ENCODE results near the gene PPP1R14D. TPM values are rescaled to one million over a fixed set of nuclear protein-coding genes. Genes with fewer than 3 reads are reported as not detected.
"Not testable (repeated sequence)": the region's sequence is repeated elsewhere in the genome, so short reads cannot be mapped to it uniquely, and the experiment has no call there.

The PPP1R14D gene
- total RNA-seq, 1 donor from 2014 or later: 1.3 TPM

DNA sequence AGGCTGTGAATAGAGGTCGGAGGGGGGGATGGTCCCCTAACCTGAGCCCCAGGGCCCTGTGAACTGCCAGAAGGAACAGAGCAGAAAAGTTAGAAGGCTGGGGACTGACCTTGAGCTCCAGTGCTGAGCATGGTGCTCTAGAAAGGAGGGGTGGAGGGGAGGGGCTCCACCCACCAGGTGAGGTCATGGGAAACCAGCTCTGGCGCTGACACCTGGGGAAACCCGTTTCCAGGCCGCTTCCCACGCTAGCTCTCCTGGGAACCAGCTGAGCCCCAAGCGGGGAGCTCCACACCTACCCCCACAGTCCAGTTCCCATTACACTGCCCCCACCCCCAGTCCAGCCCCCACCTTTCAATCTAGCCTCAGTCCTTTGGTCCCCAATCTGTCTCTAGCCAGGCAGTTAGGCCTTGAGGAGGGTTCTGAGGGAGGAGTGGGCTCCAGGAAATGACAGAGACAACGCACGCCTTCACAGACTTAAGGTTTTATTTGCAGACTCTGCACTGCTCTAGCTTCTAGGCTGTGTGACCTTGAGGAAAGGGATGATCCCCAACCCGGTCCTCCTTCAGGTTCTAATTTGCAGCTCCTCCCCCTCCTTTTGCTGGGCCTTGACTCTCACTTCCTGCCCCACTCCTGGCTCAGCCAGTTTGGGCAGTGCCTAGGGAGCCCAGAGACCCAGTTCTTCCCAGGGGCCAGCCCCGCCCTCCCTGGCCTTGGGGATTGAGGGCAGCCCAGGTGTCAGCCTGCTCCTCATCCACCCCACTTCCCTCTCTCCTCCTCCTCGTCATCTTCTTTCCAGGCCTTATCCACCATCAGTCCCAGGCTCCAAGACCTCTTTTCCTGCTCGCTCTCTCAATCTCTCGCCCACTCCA, 43.5 kb upstream of the PPP1R14D start:
- TF ChIP-seq, protein P1, sequence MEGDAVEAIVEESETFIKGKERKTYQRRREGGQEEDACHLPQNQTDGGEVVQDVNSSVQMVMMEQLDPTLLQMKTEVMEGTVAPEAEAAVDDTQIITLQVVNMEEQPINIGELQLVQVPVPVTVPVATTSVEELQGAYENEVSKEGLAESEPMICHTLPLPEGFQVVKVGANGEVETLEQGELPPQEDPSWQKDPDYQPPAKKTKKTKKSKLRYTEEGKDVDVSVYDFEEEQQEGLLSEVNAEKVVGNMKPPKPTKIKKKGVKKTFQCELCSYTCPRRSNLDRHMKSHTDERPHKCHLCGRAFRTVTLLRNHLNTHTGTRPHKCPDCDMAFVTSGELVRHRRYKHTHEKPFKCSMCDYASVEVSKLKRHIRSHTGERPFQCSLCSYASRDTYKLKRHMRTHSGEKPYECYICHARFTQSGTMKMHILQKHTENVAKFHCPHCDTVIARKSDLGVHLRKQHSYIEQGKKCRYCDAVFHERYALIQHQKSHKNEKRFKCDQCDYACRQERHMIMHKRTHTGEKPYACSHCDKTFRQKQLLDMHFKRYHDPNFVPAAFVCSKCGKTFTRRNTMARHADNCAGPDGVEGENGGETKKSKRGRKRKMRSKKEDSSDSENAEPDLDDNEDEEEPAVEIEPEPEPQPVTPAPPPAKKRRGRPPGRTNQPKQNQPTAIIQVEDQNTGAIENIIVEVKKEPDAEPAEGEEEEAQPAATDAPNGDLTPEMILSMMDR (IDR thresholded peaks at IDR 0.05): no peak
- ATAC-seq (peak; percentile 77), DNase-seq (peak; percentile 84)
- Histone ChIP-seq H3K4me1 (peaks cover 10% of the 10 kb centered on the region), H3K4me3 (no peak overlapping the region), H3K27ac (no peak overlapping the region), H3K36me3 (no peaks in the 10 kb centered on the region), H3K27me3 (peaks cover 6% of the 10 kb centered on the region), H3K9me3 (no peaks in the 10 kb centered on the region)
- intact Hi-C loops (cut with DNase I): no loop called here

DNA sequence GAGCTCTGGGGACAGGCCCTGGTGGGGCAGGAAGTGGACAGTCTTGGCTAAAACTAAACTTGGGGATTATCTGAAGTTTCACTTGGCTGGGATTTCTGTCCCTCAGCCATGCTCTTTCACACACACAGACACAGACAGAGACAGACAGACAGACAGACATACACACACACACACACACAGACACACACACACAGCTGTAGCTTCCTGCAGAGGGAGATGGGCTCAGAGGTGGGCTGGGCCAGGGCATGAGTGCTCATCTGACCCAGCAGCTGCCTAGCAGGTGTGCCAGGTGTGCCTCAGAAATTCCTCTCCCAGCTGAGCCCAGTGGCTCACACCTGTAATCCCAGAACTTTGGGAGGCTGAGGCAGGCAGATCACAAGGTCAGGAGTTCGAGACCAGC, 42.2 kb upstream of the PPP1R14D start:
- peaks cover 6% of the 10 kb centered on the region for H3K27me3 ChIP-seq
- no peak overlapping the region for H3K4me3 ChIP-seq
- intact Hi-C loops (cut with DNase I): no loop called here
- TF ChIP-seq, protein P1 (IDR thresholded peaks at IDR 0.05): no peak
- H3K4me1 ChIP-seq: peaks cover 10% of the 10 kb centered on the region
- ATAC-seq: no peak
- no peaks in the 10 kb centered on the region for H3K9me3 ChIP-seq
- DNase-seq: no peak
- no peaks in the 10 kb centered on the region for H3K36me3 ChIP-seq
- H3K27ac ChIP-seq: no peak overlapping the region

DNA sequence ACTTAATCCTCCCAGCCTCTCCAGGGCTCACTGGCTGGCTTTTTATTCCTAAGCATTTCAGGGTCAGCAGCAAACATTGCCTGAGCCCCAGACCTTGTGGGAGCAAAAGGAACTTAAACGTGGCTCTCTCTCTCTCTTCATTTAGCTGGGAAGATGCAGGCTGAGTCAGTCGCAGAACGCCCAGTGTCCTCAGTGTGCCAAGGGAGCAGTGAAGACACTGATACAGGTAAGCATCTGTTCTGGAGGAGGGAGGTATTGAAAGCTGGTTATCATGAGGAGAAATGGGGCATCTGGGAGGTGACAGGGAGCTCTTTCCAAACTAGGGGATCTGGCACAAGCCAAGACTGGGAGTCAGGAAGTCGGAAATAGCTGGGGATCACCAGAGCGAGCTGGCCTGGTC, 41.2 kb upstream of the PPP1R14D start:
- DNase-seq (no peak), ATAC-seq (no peak)
- Histone ChIP-seq H3K27me3 (peaks cover 6% of the 10 kb centered on the region), H3K36me3 (no peaks in the 10 kb centered on the region), H3K4me3 (no peak overlapping the region), H3K27ac (no peak overlapping the region), H3K9me3 (no peaks in the 10 kb centered on the region), H3K4me1 (peaks cover 10% of the 10 kb centered on the region)
- intact Hi-C loops (cut with DNase I): no loop called here
- TF ChIP-seq, protein P1 (IDR thresholded peaks at IDR 0.05): no peak

DNA sequence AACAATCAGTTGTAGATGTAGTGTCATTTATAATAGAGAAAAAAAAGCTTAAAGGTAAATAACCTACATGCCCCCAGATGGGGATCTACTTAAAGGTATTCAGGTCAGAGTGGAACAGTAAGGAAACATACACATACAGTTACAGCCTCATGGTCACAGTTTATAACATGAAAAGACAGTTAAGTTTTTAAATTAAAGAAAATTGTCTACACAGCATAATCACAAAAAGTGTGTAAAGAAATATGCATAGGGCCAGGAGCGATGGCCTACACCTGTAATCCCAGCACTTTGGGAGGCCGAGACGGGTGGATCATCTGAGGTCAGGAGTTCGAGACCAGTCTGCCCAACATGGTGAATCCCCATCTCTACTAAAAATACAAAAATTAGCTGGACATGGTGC, 38.7 kb upstream of the PPP1R14D start:
- TF ChIP-seq, protein P1 (IDR thresholded peaks at IDR 0.05): no peak
- intact Hi-C loops (cut with DNase I): no loop called here
- Histone ChIP-seq H3K4me3 (no peak overlapping the region), H3K27me3 (peaks cover 3% of the 10 kb centered on the region), H3K27ac (no peak overlapping the region), H3K4me1 (no peaks in the 10 kb centered on the region), H3K9me3 (no peaks in the 10 kb centered on the region), H3K36me3 (no peaks in the 10 kb centered on the region)
- ATAC-seq: no peak
- no peak for DNase-seq

DNA sequence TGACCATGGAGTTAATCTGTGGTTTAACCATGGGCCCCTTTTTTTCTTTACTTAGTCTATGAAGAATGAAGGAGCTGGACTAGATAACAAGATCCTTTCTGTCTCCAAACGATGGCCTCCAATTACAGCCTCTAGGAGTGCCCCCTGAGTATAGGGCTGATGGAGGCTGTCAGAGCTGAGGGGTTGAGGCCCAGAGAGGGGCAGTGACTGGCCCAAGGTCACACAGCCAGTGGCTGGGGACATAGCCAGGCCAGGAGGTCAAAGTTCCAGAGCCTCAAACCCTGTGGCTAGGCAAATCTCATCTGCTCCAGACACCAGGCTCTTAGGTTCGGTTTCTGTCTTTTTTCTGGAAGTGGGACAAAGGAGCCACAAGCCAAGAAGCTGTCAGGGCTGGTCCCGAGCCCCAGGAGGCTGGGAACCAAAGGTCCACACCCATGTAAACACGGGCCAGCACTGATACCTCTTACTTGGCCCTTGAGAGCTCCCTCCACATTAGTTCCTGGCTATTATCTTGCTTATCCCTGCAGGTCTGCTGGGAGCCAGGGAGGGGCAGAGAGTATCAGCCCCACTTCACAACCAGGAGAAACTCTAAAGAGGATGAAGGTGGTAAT, 35.3 kb upstream of the PPP1R14D start:
- no peak overlapping the region for H3K27ac ChIP-seq
- TF ChIP-seq, protein P1 (IDR thresholded peaks at IDR 0.05): no peak
- H3K4me3 ChIP-seq: no peak overlapping the region
- ATAC-seq (no peak), DNase-seq (no peak)
- no peaks in the 10 kb centered on the region for H3K4me1 ChIP-seq
- no peaks in the 10 kb centered on the region for H3K36me3 ChIP-seq
- intact Hi-C loops (cut with DNase I): no loop called here
- peaks cover 3% of the 10 kb centered on the region for H3K27me3 ChIP-seq
- no peaks in the 10 kb centered on the region for H3K9me3 ChIP-seq

DNA sequence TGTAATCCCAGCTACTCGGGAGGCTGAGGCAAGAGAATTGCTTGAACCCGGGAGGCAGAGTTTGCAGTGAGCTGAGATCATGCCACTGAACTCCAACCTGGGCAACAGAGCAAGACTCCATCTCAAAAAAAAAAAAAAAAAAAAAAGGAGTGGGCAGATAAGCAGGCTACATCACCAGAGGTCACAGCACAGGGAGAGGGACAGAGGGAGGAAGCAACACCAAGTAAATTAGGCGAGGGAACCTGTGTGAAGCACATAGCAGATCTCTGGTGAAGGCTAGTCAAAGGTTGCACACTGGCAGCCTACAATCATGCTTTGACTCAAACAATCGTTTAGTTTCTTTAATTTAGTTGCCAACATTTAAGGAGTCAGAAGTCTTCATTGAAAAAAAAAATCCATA, 32.6 kb upstream of the PPP1R14D start:
- H3K27ac ChIP-seq, DNase-seq: not testable (repeated sequence)

More for the DNA sequence above, 32.6 kb upstream of the PPP1R14D start:
- H3K36me3 ChIP-seq; ATAC-seq; H3K27me3 ChIP-seq; H3K9me3 ChIP-seq; H3K4me1 ChIP-seq; intact Hi-C loops (cut with DNase I); H3K4me3 ChIP-seq: not testable (repeated sequence)
